H9 (cell line): ENCODE data around the gene OSBP2. TPM values are rescaled to one million over a fixed set of nuclear protein-coding genes. Genes with fewer than 3 reads are reported as not detected.

Experiments
- DNase-seq: peaks from one replicate; pipeline ENCODE4 v3.0.0-alpha.2; 2017
- H2AFZ ChIP-seq: one replicate; pipeline ENCODE4 v1.6.1; 2013; ENCODE audit warnings: mild to moderate bottlenecking, low read length, control low read depth, moderate library complexity
- H2AK5ac ChIP-seq: 2 replicates; pipeline ENCODE4 v1.6.1; 2013; ENCODE audit warnings: low read length, control low read depth, mixed read lengths; ENCODE audit not compliant: insufficient read length
- H2BK120ac ChIP-seq: one replicate; pipeline ENCODE4 v1.6.1; 2013; ENCODE audit warnings: low read depth, mild to moderate bottlenecking, low read length, control low read depth, inconsistent platforms; ENCODE audit not compliant: poor library complexity, severe bottlenecking
- H2BK12ac ChIP-seq: 2 replicates; pipeline ENCODE4 v1.6.1; 2013; ENCODE audit warnings: low read length, control low read depth, mixed read lengths, low read depth; ENCODE audit not compliant: insufficient read length
- H2BK15ac ChIP-seq: 2 replicates; pipeline ENCODE4 v1.6.1; 2013; ENCODE audit warnings: low read depth, low read length, control low read depth
- H2BK20ac ChIP-seq: one replicate; pipeline ENCODE4 v1.6.1; 2013; ENCODE audit warnings: low read depth, mild to moderate bottlenecking, low read length, control low read depth, inconsistent platforms; ENCODE audit not compliant: poor library complexity, severe bottlenecking
- H2BK5ac ChIP-seq: 2 replicates; pipeline ENCODE4 v1.6.1; 2013; ENCODE audit warnings: low read length, control low read depth, mixed read lengths; ENCODE audit not compliant: insufficient read length
- H3K14ac ChIP-seq: 2 replicates; pipeline ENCODE4 v1.6.1; 2013; ENCODE audit warnings: low read length, control low read depth; ENCODE audit not compliant: insufficient read depth
- H3K18ac ChIP-seq: 2 replicates; pipeline ENCODE4 v1.6.1; 2013; ENCODE audit warnings: low read depth, mild to moderate bottlenecking, mixed read lengths, low read length, control low read depth; ENCODE audit not compliant: insufficient read length
- H3K23ac ChIP-seq: 2 replicates; pipeline ENCODE4 v1.6.1; 2013; ENCODE audit warnings: low read length, control low read depth, mixed read lengths, low read depth; ENCODE audit not compliant: insufficient read length
- H3K23me2 ChIP-seq: 2 replicates; pipeline ENCODE4 v1.6.1; 2013; ENCODE audit warnings: low read depth, mild to moderate bottlenecking, mixed read lengths, low read length, control low read depth; ENCODE audit not compliant: insufficient read length, poor library complexity, severe bottlenecking
- H3K27ac ChIP-seq: 2 replicates; pipeline ENCODE4 v1.5.1; 2013; ENCODE audit warnings: low read length, control low read depth, mixed read lengths, low read depth; ENCODE audit not compliant: insufficient read length
- H3K27me3 ChIP-seq: 2 replicates; pipeline ENCODE4 v1.6.1; 2013; ENCODE audit warnings: low read length, control low read depth, inconsistent platforms; ENCODE audit not compliant: insufficient read depth
- H3K4ac ChIP-seq: 2 replicates; pipeline ENCODE4 v1.6.1; 2013; ENCODE audit warnings: low read depth, mild to moderate bottlenecking, control low read depth, inconsistent platforms, low read length, moderate library complexity
- H3K4me1 ChIP-seq: 2 replicates; pipeline ENCODE4 v1.6.1; 2013; ENCODE audit warnings: low read length, control low read depth, inconsistent platforms; ENCODE audit not compliant: insufficient read depth
- H3K4me2 ChIP-seq: 2 replicates; pipeline ENCODE4 v1.6.1; 2013; ENCODE audit warnings: low read length, control low read depth, mixed read lengths; ENCODE audit not compliant: insufficient read length, insufficient read depth
- H3K56ac ChIP-seq: 2 replicates; pipeline ENCODE4 v1.6.1; 2013; ENCODE audit warnings: low read depth, mild to moderate bottlenecking, mixed read lengths, low read length, control low read depth; ENCODE audit not compliant: insufficient read length
- H3K79me1 ChIP-seq: 2 replicates; pipeline ENCODE4 v1.6.1; 2013; ENCODE audit warnings: low read depth, mild to moderate bottlenecking, moderate library complexity, low read length, control low read depth, inconsistent platforms; ENCODE audit not compliant: insufficient read depth, poor library complexity, severe bottlenecking
- H3K79me2 ChIP-seq: 2 replicates; pipeline ENCODE4 v1.6.1; 2013; ENCODE audit warnings: low read length, control low read depth, inconsistent platforms; ENCODE audit not compliant: insufficient read depth
- H3K9ac ChIP-seq: 2 replicates; pipeline ENCODE4 v1.6.1; 2013; ENCODE audit warnings: low read length, control low read depth, mixed read lengths; ENCODE audit not compliant: insufficient read length; ENCODE audit errors: extremely low read depth
- H3K9me3 ChIP-seq: one replicate; pipeline ENCODE4 v1.6.1; 2013; ENCODE audit warnings: low read depth, low read length, inconsistent platforms; ENCODE audit not compliant: control insufficient read depth
- H3T11ph ChIP-seq: one replicate; pipeline ENCODE4 v1.6.1; 2013; ENCODE audit warnings: mild to moderate bottlenecking, low read length, control low read depth, inconsistent platforms
- H4K20me1 ChIP-seq: one replicate; pipeline ENCODE4 v1.6.1; 2013; ENCODE audit not compliant: control insufficient read depth, insufficient read length, insufficient read depth
- H4K5ac ChIP-seq: 2 replicates; pipeline ENCODE4 v1.6.1; 2013; ENCODE audit warnings: low read depth, mild to moderate bottlenecking, mixed read lengths, low read length, control low read depth; ENCODE audit not compliant: insufficient read length
- H4K8ac ChIP-seq: replicated peaks from 2 replicates; pipeline ENCODE4 v1.6.1; 2013; ENCODE audit warnings: low read length, control low read depth, mixed read lengths, low read depth; ENCODE audit not compliant: insufficient read length
- H4K91ac ChIP-seq: 2 replicates; pipeline ENCODE4 v1.6.1; 2013; ENCODE audit warnings: low read depth, mild to moderate bottlenecking, moderate library complexity, mixed read lengths, low read length, control low read depth; ENCODE audit not compliant: insufficient read length
- H3K27ac Mint-ChIP-seq, 3 experiments: 2 replicates in 2 of 3; 3 replicates in 1 of 3; pipeline ENCODE4 v1.8.0; 2020 to 2021; ENCODE audit warnings: mixed read lengths in 3 of 3, mild to moderate bottlenecking in 1 of 3, moderate library complexity in 1 of 3
- H3K27me3 Mint-ChIP-seq: 2 replicates; pipeline ENCODE4 v1.8.0; 2021; ENCODE audit warnings: low read depth, mild to moderate bottlenecking, moderate library complexity, mixed read lengths
- H3K36me3 Mint-ChIP-seq, 3 experiments: 2 replicates in 2 of 3; 3 replicates in 1 of 3; pipeline ENCODE4 v1.8.0; 2020 to 2021; ENCODE audit warnings: low read depth in 3 of 3, mixed read lengths in 3 of 3; ENCODE audit not compliant: insufficient read depth in 1 of 3
- H3K4me1 Mint-ChIP-seq, 2 experiments: 2 replicates each; pipeline ENCODE4 v1.8.0; 2020; ENCODE audit warnings: mixed read lengths in 2 of 2
- H3K4me3 Mint-ChIP-seq, 2 experiments: 2 replicates in 1 of 2; 3 replicates in 1 of 2; pipeline ENCODE4 v1.8.0; 2020 to 2021; ENCODE audit warnings: mild to moderate bottlenecking in 2 of 2, mixed read lengths in 2 of 2, moderate library complexity in 1 of 2
- H3K9me3 Mint-ChIP-seq, 2 experiments: 2 replicates in 1 of 2; 3 replicates in 1 of 2; pipeline ENCODE4 v1.8.0; 2020; ENCODE audit warnings: mild to moderate bottlenecking in 2 of 2, mixed read lengths in 2 of 2, moderate library complexity in 1 of 2
- CTCF ChIP-seq: fragments of 200-600 bp; sonication (generic); conservative IDR thresholded peaks from 3 replicates; pipeline ENCODE4 v1.8.0; 2021; ENCODE audit warnings: antibody characterized with exemption, mild to moderate bottlenecking
- whole genome bisulfite sequencing: extraction: QIAGEN DNeasy Blood & Tissue Kit; methylation state at CpG from one replicate; pipeline ENCODE4 v1.1.7; 2013; ENCODE audit warnings: missing lambda C conversion rate, low lambda C conversion rate, mixed read lengths; ENCODE audit not compliant: insufficient read length; ENCODE audit errors: extremely low coverage; 5-methylcytosine and 5-hydroxymethylcytosine counted together
- total RNA-seq: library from RNA; stranded (reverse); gene quantifications from 2 replicates; pipeline ENCODE4 v1.2.1, GENCODE V29; 2021

Gene OSBP2
- total RNA-seq, 1 experiment from 2014 or later, result 3.4 TPM

- Histone ChIP-seq H4K5ac (no peak overlapping the region), H2BK120ac (no peak overlapping the region), H2BK12ac (no peak overlapping the region), H4K8ac (no peak overlapping the region), H2BK20ac (no peak overlapping the region), H3K79me2 (no peaks in the 10 kb centered on the region), H3K27ac (no peak overlapping the region), H3K18ac (no peak overlapping the region), H4K91ac (no peak overlapping the region), H3K4me2 (no peak overlapping the region), H4K20me1 (no peaks in the 10 kb centered on the region), H2BK5ac (no peak overlapping the region), H3K23ac (no peak overlapping the region), H3K9me3 (no peaks in the 10 kb centered on the region), H2AFZ (no peak overlapping the region), H2AK5ac (no peak overlapping the region), H3K23me2 (no peaks in the 10 kb centered on the region), H3K9ac (no peak overlapping the region), H3K4ac (no peak overlapping the region), H3K14ac (no peak overlapping the region), H3K4me1 (no peaks in the 10 kb centered on the region), H3T11ph (no peak overlapping the region), H2BK15ac (no peak overlapping the region), H3K27me3 (no peaks in the 10 kb centered on the region), H3K56ac (no peak overlapping the region), H3K79me1 (no peaks in the 10 kb centered on the region)
- Mint-ChIP-seq H3K4me3 (no peak overlapping the region), H3K4me1 (peaks cover 0 to 5% of the 10 kb centered on the region in 2 experiments; a peak in 2 of 4 replicates), H3K27ac (no peak overlapping the region), H3K27me3 (no peaks in the 10 kb centered on the region), H3K36me3 (no peaks in the 10 kb centered on the region), H3K9me3 (no peaks in the 10 kb centered on the region; a peak in 1 of 5 replicates)
- WGBS, result no CpG with 5 or more reads among the region's 18 CpGs
- no peak for TF ChIP-seq CTCF
- DNase-seq, result peak; percentile 21
Observed at GRCh38 chr22:30858976-30859713, 164.5 kb downstream of the OSBP2 start.
